GM12874 (cell line): Measurements from ENCODE around the gene LMBRD1.

Experiments
- TF ChIP-seq, protein P1 (sequence below): IDR thresholded peaks from 2 replicates; pipeline ENCODE4 v1.5.1; 2011; ENCODE audit warnings: low read depth, mild to moderate bottlenecking, control low read depth, low read length, moderate library complexity; ENCODE audit not compliant: insufficient read depth

LMBRD1 gene

DNA sequence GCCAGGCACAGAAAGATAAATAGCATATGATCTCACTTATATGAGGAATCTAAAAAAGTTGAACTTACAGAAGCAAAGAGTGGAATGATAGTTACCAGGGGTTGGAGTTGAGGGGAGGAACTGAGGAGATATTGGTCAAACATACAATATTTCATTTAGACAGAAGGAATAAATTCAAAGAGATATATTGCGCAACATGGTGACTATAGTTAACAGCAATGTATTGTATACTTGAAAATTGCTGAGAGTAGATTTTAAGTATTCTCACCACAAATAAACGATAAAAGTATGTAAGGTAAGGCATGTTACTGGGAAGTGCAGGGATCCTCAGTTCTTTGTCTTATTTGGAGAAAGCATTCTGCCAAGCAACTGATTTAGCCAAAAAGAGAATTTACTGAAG lies 171.9 kb downstream of the LMBRD1 start:
- TF ChIP-seq, protein P1, sequence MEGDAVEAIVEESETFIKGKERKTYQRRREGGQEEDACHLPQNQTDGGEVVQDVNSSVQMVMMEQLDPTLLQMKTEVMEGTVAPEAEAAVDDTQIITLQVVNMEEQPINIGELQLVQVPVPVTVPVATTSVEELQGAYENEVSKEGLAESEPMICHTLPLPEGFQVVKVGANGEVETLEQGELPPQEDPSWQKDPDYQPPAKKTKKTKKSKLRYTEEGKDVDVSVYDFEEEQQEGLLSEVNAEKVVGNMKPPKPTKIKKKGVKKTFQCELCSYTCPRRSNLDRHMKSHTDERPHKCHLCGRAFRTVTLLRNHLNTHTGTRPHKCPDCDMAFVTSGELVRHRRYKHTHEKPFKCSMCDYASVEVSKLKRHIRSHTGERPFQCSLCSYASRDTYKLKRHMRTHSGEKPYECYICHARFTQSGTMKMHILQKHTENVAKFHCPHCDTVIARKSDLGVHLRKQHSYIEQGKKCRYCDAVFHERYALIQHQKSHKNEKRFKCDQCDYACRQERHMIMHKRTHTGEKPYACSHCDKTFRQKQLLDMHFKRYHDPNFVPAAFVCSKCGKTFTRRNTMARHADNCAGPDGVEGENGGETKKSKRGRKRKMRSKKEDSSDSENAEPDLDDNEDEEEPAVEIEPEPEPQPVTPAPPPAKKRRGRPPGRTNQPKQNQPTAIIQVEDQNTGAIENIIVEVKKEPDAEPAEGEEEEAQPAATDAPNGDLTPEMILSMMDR, result no peak
